ENCODE data around the gene TOMM40. TPM values are rescaled to one million over a fixed set of nuclear protein-coding genes. Genes with fewer than 3 reads are reported as not detected.
"Not testable (repeated sequence)": the region's sequence is repeated elsewhere in the genome, so short reads cannot be mapped to it uniquely, and the experiment has no call there.

The TOMM40 gene
- polyA plus RNA-seq, 1 experiment = 21.7 TPM

DNA sequence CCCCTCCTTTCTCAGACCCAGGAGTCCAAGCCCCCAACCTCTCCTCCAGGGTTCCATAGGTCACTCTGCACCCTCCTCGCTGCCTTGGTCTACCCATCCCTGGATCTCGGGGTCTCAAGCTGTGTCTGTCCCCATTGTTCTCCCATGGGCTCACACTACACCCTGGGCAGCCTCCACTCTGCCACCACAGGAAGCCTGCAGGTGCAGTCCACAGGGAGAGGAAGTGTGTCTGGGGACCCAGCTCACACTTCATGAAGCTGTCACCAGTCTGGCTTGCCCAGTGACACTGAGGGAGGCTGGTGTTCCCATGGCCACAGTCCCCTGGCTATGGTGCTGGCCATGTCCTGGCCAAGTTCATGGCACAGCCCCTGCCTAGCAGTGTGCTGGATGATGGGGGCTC is 39.6 kb upstream of the TOMM40 start:
- DNase-seq (ENCODE audit: low read depth, low spot score) = no peak
- Histone ChIP-seq H3K27ac (ENCODE audit: low read depth, low read length) (no peak overlapping the region), H3K27me3 (ENCODE audit: control insufficient read depth, insufficient read depth, low read length) (no peaks in the 10 kb centered on the region), H3K4me3 (ENCODE audit: low read depth, low read length) (no peak overlapping the region), H3K9me3 (ENCODE audit: control insufficient read depth, insufficient read depth, low read length) (no peaks in the 10 kb centered on the region)
- POLR2A ChIA-PET = no interaction called here
- CTCF ChIA-PET = interaction anchor here (1.1 kb wide), 1 partner anchor 67 kb away, joined by 4 read pairs; no protein-coding TSS in a partner anchor
- TF ChIP-seq CTCF (IDR thresholded peaks at IDR 0.05; ENCODE audit: low read depth, low read length) = no peak

DNA sequence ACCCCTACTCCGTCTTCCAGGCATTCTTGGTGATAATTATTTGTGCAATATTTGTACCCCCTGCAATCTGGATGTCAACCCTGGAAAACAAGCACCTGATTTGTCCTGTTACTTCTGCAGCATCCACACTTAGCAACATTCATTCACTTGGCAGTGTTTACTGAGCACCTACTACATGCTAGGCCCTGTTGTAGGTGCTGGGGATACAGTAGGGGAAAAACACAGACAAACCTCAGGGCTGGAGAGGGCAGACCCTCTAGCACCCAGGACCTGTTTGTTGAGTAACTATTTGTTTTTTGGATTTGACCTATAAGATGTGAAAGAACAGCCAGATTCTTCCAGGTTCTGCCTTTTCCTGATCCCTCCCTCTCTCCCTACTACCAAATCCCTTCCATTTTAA is 35.4 kb upstream of the TOMM40 start:
- H3K27ac ChIP-seq (ENCODE audit: low read depth, low read length) = no peak overlapping the region
- H3K27me3 ChIP-seq (ENCODE audit: control insufficient read depth, insufficient read depth, low read length) = no peaks in the 10 kb centered on the region
- no peak overlapping the region for H3K4me3 ChIP-seq (ENCODE audit: low read depth, low read length)
- no peak for TF ChIP-seq CTCF (IDR thresholded peaks at IDR 0.05; ENCODE audit: low read depth, low read length)
- no peaks in the 10 kb centered on the region for H3K9me3 ChIP-seq (ENCODE audit: control insufficient read depth, insufficient read depth, low read length)
- POLR2A ChIA-PET = no interaction called here
- CTCF ChIA-PET = no interaction called here
- no peak for DNase-seq (ENCODE audit: low read depth, low spot score)

DNA sequence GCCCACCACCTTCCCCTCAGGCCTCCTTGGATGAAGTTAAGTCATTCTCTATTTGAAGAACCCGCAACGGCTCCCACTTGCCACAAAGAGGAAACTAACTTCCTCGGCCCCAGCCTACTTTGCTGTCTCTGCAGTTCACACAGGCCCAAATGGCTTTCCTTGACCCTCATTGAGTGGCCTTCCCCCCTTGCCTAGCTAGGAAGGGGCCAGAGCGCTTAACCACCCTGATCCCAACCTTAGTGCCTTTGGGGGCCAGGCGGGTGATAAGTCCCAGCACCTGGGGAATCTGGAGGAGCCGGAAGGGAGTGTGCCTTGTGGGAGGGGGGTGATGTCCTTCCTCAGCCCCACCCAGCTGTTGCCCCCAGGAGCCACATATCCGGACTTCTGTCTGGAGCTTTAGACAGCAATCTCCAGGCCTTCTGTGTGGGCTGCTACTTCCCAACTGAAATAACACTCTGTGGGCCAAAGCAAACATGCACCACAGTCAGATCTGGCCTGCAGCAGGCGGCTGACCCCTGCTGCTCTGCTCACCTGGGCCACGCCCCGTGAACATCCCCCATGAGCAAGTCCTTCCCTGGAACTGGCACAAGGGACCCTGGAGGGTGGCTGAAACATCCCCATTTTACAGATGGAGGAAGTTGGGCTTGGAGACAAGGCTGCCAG is 34.5 kb upstream of the TOMM40 start:
- no peak for DNase-seq (ENCODE audit: low read depth, low spot score)
- no peaks in the 10 kb centered on the region for H3K27me3 ChIP-seq (ENCODE audit: control insufficient read depth, insufficient read depth, low read length)
- no peak overlapping the region for H3K4me3 ChIP-seq (ENCODE audit: low read depth, low read length)
- ChIA-PET CTCF (no interaction called here), POLR2A (no interaction called here)
- TF ChIP-seq CTCF (IDR thresholded peaks at IDR 0.05; ENCODE audit: low read depth, low read length) = no peak
- H3K27ac ChIP-seq (ENCODE audit: low read depth, low read length) = no peak overlapping the region
- H3K9me3 ChIP-seq (ENCODE audit: control insufficient read depth, insufficient read depth, low read length) = no peaks in the 10 kb centered on the region

DNA sequence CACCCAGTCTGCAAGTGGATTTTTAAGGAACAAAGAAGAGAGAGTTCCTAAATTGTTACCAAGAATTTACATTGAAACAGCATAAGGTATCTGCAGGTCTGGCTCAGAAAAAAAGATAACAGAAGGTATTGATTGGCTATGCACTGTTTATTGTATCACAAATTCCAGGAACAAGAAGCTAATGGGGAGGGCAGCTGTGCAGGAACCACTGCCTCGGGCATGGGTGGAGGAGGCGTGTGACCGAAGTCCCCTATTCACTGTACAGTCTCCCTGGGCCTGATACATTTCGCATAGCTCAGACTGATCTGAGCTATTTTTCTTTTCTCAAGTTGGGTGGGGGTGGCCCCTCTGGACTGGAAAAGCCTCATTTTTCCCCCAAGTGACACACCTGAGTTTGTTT is 33.2 kb upstream of the TOMM40 start:
- no peak overlapping the region for H3K27ac ChIP-seq (ENCODE audit: low read depth, low read length)
- POLR2A ChIA-PET = no interaction called here
- no peak for TF ChIP-seq CTCF (IDR thresholded peaks at IDR 0.05; ENCODE audit: low read depth, low read length)
- DNase-seq (ENCODE audit: low read depth, low spot score) = no peak
- CTCF ChIA-PET = interaction anchor here (0.9 kb wide), 1 partner anchor 12 kb away, joined by 3 read pairs; the partner anchor contains the start of gene NECTIN2
- H3K9me3 ChIP-seq (ENCODE audit: control insufficient read depth, insufficient read depth, low read length) = no peaks in the 10 kb centered on the region
- no peak overlapping the region for H3K4me3 ChIP-seq (ENCODE audit: low read depth, low read length)
- H3K27me3 ChIP-seq (ENCODE audit: control insufficient read depth, insufficient read depth, low read length) = no peaks in the 10 kb centered on the region

GRCh38 chr19:44861576-44861975 is 29.5 kb upstream of the TOMM40 start:
- H3K4me3 ChIP-seq (ENCODE audit: low read depth, low read length); H3K27ac ChIP-seq (ENCODE audit: low read depth, low read length); POLR2A ChIA-PET; DNase-seq (ENCODE audit: low read depth, low spot score); H3K9me3 ChIP-seq (ENCODE audit: control insufficient read depth, insufficient read depth, low read length); H3K27me3 ChIP-seq (ENCODE audit: control insufficient read depth, insufficient read depth, low read length); CTCF ChIA-PET: not testable (repeated sequence)
